ENCODE measurements around the gene TNKS2. TPM values are rescaled to one million over a fixed set of nuclear protein-coding genes. Genes with fewer than 3 reads are reported as not detected.
"Not testable (repeated sequence)": the region's sequence is repeated elsewhere in the genome, so short reads cannot be mapped to it uniquely, and the experiment has no call there.

Gene TNKS2
- polyA plus RNA-seq, 1 donor (not counting 4 experiments of a cell fraction or from before 2014, with no cell fraction given), result 35.4 TPM

DNA sequence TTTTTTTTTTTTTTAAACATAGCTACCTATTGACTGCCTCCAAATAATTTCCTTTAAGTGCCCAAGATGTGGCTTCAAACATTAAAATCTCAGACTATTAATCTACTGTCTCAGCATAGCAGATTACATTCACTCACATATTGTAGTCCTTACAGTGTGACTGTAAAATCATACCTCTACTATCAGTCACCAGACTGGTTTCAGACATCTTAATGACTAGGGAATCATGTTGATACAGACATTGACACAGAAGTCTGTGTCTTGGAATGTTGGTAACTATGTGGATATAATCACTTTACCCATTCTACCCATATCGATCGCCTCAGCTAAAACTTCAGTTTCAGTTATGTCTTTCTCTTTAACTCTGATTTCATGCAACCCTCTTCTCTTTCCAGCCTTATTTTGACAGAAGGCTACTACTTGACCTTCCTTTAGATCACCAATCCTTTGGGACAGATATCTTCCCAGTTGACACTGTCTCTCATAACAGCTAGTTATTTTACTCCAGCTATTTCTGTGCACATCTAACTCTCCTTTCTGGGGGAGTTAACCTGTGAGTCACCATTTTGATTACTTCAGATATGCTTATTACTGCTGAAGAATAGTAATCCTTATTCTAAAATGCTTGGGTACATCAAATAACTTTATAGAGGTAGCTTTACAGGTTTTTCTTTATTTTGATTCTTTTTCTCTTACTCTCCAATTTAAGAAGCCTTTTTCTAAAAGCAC, 7.0 kb downstream of the TNKS2 start:
- H3K9me1 ChIP-seq (ENCODE audit: control insufficient read depth, extremely low read depth, insufficient read depth, low read length), result no peaks in the 10 kb centered on the region
- no peak for DNase-seq (ENCODE audit: low read depth, low spot score)
- peaks cover 2% of the 10 kb centered on the region for H3K4me1 ChIP-seq (ENCODE audit: control insufficient read depth, extremely low read depth, insufficient read depth, low read length)

DNA sequence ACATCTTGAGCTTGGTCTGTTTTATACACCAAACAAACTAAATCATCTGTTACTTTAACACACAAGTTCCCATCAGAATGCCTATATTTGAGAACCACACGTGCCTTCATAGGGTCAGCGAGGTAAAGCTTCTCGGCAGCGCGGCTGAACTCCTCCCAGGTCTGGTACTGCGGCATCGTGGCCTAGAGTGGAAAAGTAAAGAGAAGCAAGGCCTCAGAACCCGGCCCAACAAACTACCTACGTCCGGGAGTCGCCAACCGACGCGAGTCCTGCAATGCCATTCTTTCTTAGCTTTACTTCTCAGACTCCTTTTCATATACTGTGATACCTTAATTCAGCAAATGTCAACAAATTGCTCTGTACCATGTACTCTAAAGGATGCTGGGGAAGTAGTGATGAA, 9.0 kb downstream of the TNKS2 start:
- H3K4me3 ChIP-seq (ENCODE audit: control insufficient read depth in 2 of 3, extremely low read depth in 1 of 3, insufficient read depth in 2 of 3, low read depth in 1 of 3, low read length in 3 of 3); H3K36me3 ChIP-seq (ENCODE audit: control insufficient read depth in 2 of 2, extremely low read depth in 1 of 2, insufficient read depth in 2 of 2, low read length in 2 of 2); H3K9ac ChIP-seq (ENCODE audit: control insufficient read depth, extremely low read depth, insufficient read depth, low read length); H3K4me1 ChIP-seq (ENCODE audit: control insufficient read depth, extremely low read depth, insufficient read depth, low read length); FAIRE-seq; H2AFZ ChIP-seq (ENCODE audit: control insufficient read depth, low read length); DNase-seq (ENCODE audit: low read depth, low spot score); H3K9me3 ChIP-seq (ENCODE audit: control insufficient read depth, low read depth, low read length); H4K20me1 ChIP-seq (ENCODE audit: control insufficient read depth, extremely low read depth, insufficient read depth, low read length); H3K27ac ChIP-seq (ENCODE audit: control insufficient read depth, insufficient read depth, low read length); H3K27me3 ChIP-seq (ENCODE audit: control insufficient read depth, extremely low read depth, insufficient read depth, low read length); H3K9me1 ChIP-seq (ENCODE audit: control insufficient read depth, extremely low read depth, insufficient read depth, low read length); H3K4me2 ChIP-seq (ENCODE audit: control insufficient read depth, extremely low read depth, insufficient read depth, low read depth, low read length); dilution Hi-C loops (cut with MboI; ENCODE audit: extremely low pct_ligation_motif_present, low sequenced_read_pairs): not testable (repeated sequence)
- peaks cover 79% of the 10 kb centered on the region for H3K79me2 ChIP-seq (ENCODE audit: control insufficient read depth, insufficient read depth, low read length)

More for the DNA sequence above, 7.0 kb downstream of the TNKS2 start:
- H4K20me1 ChIP-seq (ENCODE audit: control insufficient read depth, extremely low read depth, insufficient read depth, low read length), result peaks cover 6% of the 10 kb centered on the region
- FAIRE-seq, result no peak
- H3K4me3 ChIP-seq (ENCODE audit: control insufficient read depth in 2 of 3, extremely low read depth in 1 of 3, insufficient read depth in 2 of 3, low read depth in 1 of 3, low read length in 3 of 3), result no peak overlapping the region
- H3K27me3 ChIP-seq (ENCODE audit: control insufficient read depth, extremely low read depth, insufficient read depth, low read length), result no peaks in the 10 kb centered on the region
- no peak overlapping the region for H3K27ac ChIP-seq (ENCODE audit: control insufficient read depth, insufficient read depth, low read length)
- TF ChIP-seq CTCF (optimal IDR thresholded peaks at IDR 0.05 in 1 of 3, IDR thresholded peaks at IDR 0.05 in 1 of 3, conservative IDR thresholded peaks at IDR 0.05 in 1 of 3; ENCODE audit: extremely low read depth in 1 of 3, insufficient read depth in 2 of 3, low read length in 3 of 3) (no peak), EZH2 (IDR thresholded peaks at IDR 0.05; ENCODE audit: low read length) (no peak)
- no peak overlapping the region for H2AFZ ChIP-seq (ENCODE audit: control insufficient read depth, low read length)
- H3K9ac ChIP-seq (ENCODE audit: control insufficient read depth, extremely low read depth, insufficient read depth, low read length), result no peak overlapping the region
- no peaks in the 10 kb centered on the region for H3K9me3 ChIP-seq (ENCODE audit: control insufficient read depth, low read depth, low read length)
- dilution Hi-C loops (cut with MboI; ENCODE audit: extremely low pct_ligation_motif_present, low sequenced_read_pairs), result no loop called here
- peaks cover 82% of the 10 kb centered on the region for H3K79me2 ChIP-seq (ENCODE audit: control insufficient read depth, insufficient read depth, low read length)
- no peak overlapping the region for H3K4me2 ChIP-seq (ENCODE audit: control insufficient read depth, extremely low read depth, insufficient read depth, low read depth, low read length)
- H3K36me3 ChIP-seq (ENCODE audit: control insufficient read depth in 2 of 2, extremely low read depth in 1 of 2, insufficient read depth in 2 of 2, low read length in 2 of 2), result peaks cover 6 to 8% of the 10 kb centered on the region in 2 experiments

DNA sequence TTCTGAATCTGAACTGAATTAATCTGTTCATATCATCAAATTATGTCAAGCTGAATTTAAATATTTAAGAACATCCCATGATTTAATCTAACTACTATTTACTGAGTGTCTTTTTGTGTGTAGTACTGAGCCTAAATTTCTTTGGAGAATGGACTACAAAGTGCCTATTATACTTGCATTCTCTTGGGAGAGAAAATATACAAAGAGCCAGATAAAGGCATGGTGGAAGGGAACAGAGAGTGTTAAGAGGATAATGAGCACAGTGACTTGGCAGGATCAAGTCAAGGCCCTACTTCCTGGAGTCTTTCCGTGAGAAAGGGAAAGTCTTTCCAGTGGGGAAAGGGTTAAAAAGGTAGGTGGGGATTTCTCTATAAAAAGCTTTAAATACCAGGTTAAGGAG, 15.0 kb downstream of the TNKS2 start:
- Histone ChIP-seq H4K20me1 (ENCODE audit: control insufficient read depth, extremely low read depth, insufficient read depth, low read length) (peaks cover 3% of the 10 kb centered on the region), H3K4me1 (ENCODE audit: control insufficient read depth, extremely low read depth, insufficient read depth, low read length) (no peaks in the 10 kb centered on the region), H3K36me3 (ENCODE audit: control insufficient read depth in 2 of 2, extremely low read depth in 1 of 2, insufficient read depth in 2 of 2, low read length in 2 of 2) (peaks cover 9 to 19% of the 10 kb centered on the region in 2 experiments), H2AFZ (ENCODE audit: control insufficient read depth, low read length) (no peak overlapping the region), H3K9me3 (ENCODE audit: control insufficient read depth, low read depth, low read length) (no peaks in the 10 kb centered on the region), H3K9me1 (ENCODE audit: control insufficient read depth, extremely low read depth, insufficient read depth, low read length) (no peaks in the 10 kb centered on the region), H3K27ac (ENCODE audit: control insufficient read depth, insufficient read depth, low read length) (no peak overlapping the region), H3K9ac (ENCODE audit: control insufficient read depth, extremely low read depth, insufficient read depth, low read length) (no peak overlapping the region), H3K79me2 (ENCODE audit: control insufficient read depth, insufficient read depth, low read length) (peaks cover 54% of the 10 kb centered on the region), H3K4me2 (ENCODE audit: control insufficient read depth, extremely low read depth, insufficient read depth, low read depth, low read length) (no peak overlapping the region), H3K27me3 (ENCODE audit: control insufficient read depth, extremely low read depth, insufficient read depth, low read length) (no peaks in the 10 kb centered on the region), H3K4me3 (ENCODE audit: control insufficient read depth in 2 of 3, extremely low read depth in 1 of 3, insufficient read depth in 2 of 3, low read depth in 1 of 3, low read length in 3 of 3) (no peak overlapping the region)
- no peak for TF ChIP-seq EZH2 (IDR thresholded peaks at IDR 0.05; ENCODE audit: low read length)
- TF ChIP-seq CTCF (optimal IDR thresholded peaks at IDR 0.05 in 1 of 3, IDR thresholded peaks at IDR 0.05 in 1 of 3, conservative IDR thresholded peaks at IDR 0.05 in 1 of 3; ENCODE audit: extremely low read depth in 1 of 3, insufficient read depth in 2 of 3, low read length in 3 of 3), result no peak
- dilution Hi-C loops (cut with MboI; ENCODE audit: extremely low pct_ligation_motif_present, low sequenced_read_pairs), result no loop called here
- FAIRE-seq (no peak), DNase-seq (ENCODE audit: low read depth, low spot score) (no peak)

Data from keratinocyte (primary cell).